ENCODE results near the gene CLASP2.
"Not testable (repeated sequence)": the region's sequence is repeated elsewhere in the genome, so short reads cannot be mapped to it uniquely, and the experiment has no call there.

Gene CLASP2

GRCh38 chr3:33458446-33458845, 259.6 kb downstream of the CLASP2 start:
- no peaks in the 10 kb centered on the region for H3K27me3 ChIP-seq (ENCODE audit: control insufficient read depth, insufficient read depth, low read length)

GRCh38 chr3:33456756-33457155, 261.3 kb downstream of the CLASP2 start:
- Histone ChIP-seq H3K4me3 (ENCODE audit: low read length) (no peak overlapping the region), H3K4me1 (ENCODE audit: control insufficient read depth, insufficient read depth, low read length) (no peaks in the 10 kb centered on the region), H3K9ac (ENCODE audit: low read length) (no peak overlapping the region), H3K27me3 (ENCODE audit: control insufficient read depth, insufficient read depth, low read length) (no peaks in the 10 kb centered on the region), H3K27ac (ENCODE audit: low read depth, low read length) (no peak overlapping the region), H3K36me3 (ENCODE audit: control insufficient read depth, insufficient read depth, low read length) (no peaks in the 10 kb centered on the region)

More at GRCh38 chr3:33458446-33458845, 259.6 kb downstream of the CLASP2 start:
- H3K36me3 ChIP-seq (ENCODE audit: control insufficient read depth, insufficient read depth, low read length): no peaks in the 10 kb centered on the region
- H3K4me3 ChIP-seq (ENCODE audit: low read length): no peak overlapping the region
- no peak overlapping the region for H3K27ac ChIP-seq (ENCODE audit: low read depth, low read length)
- H3K9ac ChIP-seq (ENCODE audit: low read length): no peak overlapping the region
- no peaks in the 10 kb centered on the region for H3K4me1 ChIP-seq (ENCODE audit: control insufficient read depth, insufficient read depth, low read length)

- Histone ChIP-seq H3K9ac (ENCODE audit: low read length) (no peak overlapping the region), H3K4me3 (ENCODE audit: low read length) (no peak overlapping the region), H3K4me1 (ENCODE audit: control insufficient read depth, insufficient read depth, low read length) (no peaks in the 10 kb centered on the region), H3K27me3 (ENCODE audit: control insufficient read depth, insufficient read depth, low read length) (no peaks in the 10 kb centered on the region), H3K36me3 (ENCODE audit: control insufficient read depth, insufficient read depth, low read length) (no peaks in the 10 kb centered on the region), H3K27ac (ENCODE audit: low read depth, low read length) (no peak overlapping the region)
Measured at GRCh38 chr3:33453331-33453761, 264.7 kb downstream of the CLASP2 start.

GRCh38 chr3:33451994-33452393, 266.1 kb downstream of the CLASP2 start:
- H3K4me3 ChIP-seq (ENCODE audit: low read length); H3K9ac ChIP-seq (ENCODE audit: low read length); H3K4me1 ChIP-seq (ENCODE audit: control insufficient read depth, insufficient read depth, low read length); H3K27ac ChIP-seq (ENCODE audit: low read depth, low read length); H3K27me3 ChIP-seq (ENCODE audit: control insufficient read depth, insufficient read depth, low read length); H3K36me3 ChIP-seq (ENCODE audit: control insufficient read depth, insufficient read depth, low read length): not testable (repeated sequence)

- Histone ChIP-seq H3K4me3 (ENCODE audit: low read length) (no peak overlapping the region), H3K4me1 (ENCODE audit: control insufficient read depth, insufficient read depth, low read length) (no peaks in the 10 kb centered on the region), H3K36me3 (ENCODE audit: control insufficient read depth, insufficient read depth, low read length) (no peaks in the 10 kb centered on the region), H3K27me3 (ENCODE audit: control insufficient read depth, insufficient read depth, low read length) (no peaks in the 10 kb centered on the region), H3K27ac (ENCODE audit: low read depth, low read length) (no peak overlapping the region), H3K9ac (ENCODE audit: low read length) (no peak overlapping the region)
Measured at GRCh38 chr3:33447958-33448357, 270.1 kb downstream of the CLASP2 start.

- H3K9ac ChIP-seq (ENCODE audit: low read length); H3K27me3 ChIP-seq (ENCODE audit: control insufficient read depth, insufficient read depth, low read length); H3K27ac ChIP-seq (ENCODE audit: low read depth, low read length); H3K4me1 ChIP-seq (ENCODE audit: control insufficient read depth, insufficient read depth, low read length); H3K4me3 ChIP-seq (ENCODE audit: low read length); H3K36me3 ChIP-seq (ENCODE audit: control insufficient read depth, insufficient read depth, low read length): not testable (repeated sequence)
Measured at GRCh38 chr3:33447256-33447625, 270.8 kb downstream of the CLASP2 start.

Data from rectal smooth muscle tissue (tissue), 1 donor.